NCI-H2107 treated with DMSO at 0.1 percent for 48 hours (cell line): ENCODE measurements around the gene ANKEF1.

Source experiments
- DNase-seq: peaks from one replicate; lab custom pipeline; 2025; ENCODE audit not compliant: unreplicated experiment; lab: John Stamatoyannopoulos, UW

The ANKEF1 gene

DNA sequence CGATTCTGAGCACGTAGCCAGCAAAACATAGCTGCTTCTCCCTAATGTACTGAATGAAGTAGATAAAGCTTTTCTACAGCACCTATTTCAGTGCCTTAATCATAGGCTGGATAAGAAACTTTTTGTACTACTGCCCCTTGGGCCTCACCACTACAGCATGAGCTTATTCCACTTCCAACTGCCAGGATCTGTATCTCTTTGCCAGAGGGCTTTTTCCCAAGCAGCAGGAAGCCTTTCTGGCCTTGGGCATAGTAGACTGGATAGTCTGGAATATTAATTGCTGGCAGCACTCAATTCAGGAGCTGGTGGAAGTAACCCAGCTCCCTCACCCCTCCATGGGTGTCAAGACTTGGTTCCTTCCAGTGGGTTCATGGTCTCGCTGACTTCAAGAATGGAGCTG lies 43.6 kb downstream of the ANKEF1 start:
- DNase-seq = no peak

DNA sequence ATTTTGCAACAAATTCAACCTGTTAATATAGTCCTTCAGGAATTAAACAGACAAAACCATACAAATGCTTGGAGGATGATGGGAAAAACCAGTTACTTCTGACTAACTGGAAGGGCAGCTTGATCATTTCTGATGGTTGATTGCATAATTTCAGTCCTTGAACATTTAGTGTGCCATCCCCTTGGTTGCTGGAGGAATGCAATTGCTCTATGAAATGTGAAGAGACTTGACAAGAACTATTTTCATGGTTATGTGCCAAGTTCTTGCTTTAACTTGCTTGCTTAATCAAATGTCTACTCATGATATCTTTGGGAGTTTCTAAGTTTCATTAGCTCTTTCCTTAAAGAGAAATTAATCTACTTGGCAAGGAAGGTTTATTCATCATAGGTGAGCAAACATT lies 45.2 kb downstream of the ANKEF1 start:
- DNase-seq = no peak

DNA sequence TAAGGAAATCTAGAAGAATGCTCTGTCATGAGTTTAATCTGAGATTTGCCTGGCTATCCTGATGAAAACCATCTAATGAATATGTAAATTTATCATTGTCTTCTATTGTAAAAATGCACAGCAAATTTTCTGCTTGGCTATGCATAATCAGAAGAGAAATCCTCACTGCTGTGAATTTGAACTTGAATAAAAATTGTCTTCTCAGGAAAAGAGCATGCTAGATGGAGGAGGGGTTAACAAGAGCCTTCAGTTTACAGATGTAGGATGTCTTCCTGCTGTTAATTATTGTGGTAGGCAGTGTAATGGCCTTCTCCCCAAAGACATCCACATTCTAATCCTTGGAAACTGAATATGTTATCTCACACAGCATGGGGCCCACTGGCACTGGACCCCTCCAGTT lies 45.8 kb downstream of the ANKEF1 start:
- DNase-seq = no peak

DNA sequence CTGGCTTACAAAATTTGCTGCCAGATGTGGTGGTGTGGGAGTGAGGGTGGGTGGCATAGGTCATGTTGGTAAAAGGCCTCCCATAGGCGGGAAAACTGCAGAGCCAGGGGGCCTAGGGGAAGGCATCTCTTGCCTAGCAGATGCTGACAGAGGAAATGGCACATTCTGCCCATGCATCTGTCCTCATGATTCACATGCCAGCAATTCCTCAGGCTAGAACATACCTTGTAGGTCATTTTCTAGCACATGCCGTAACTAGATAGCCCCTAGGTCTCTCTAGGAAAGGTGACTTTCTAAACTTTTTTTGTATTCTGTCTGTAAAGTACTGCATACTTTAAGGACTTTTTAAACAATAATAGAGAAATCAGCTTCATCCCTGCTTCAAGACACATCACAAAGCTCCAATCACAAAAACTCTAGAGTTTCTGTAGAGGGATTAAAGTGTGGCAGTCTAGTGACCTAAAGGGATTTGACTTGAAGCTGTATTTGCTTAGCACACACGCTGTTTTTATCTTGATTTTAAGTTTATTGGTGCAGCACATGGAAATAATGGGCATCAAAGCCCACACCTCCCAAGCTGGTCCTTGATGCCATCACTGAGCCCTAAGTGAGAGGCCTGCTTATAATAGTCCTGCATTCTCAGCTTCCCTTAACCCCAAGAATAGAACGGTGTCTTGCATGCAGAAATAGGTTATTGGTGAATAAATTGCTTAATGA lies 55.2 kb downstream of the ANKEF1 start:
- DNase-seq = no peak

DNA sequence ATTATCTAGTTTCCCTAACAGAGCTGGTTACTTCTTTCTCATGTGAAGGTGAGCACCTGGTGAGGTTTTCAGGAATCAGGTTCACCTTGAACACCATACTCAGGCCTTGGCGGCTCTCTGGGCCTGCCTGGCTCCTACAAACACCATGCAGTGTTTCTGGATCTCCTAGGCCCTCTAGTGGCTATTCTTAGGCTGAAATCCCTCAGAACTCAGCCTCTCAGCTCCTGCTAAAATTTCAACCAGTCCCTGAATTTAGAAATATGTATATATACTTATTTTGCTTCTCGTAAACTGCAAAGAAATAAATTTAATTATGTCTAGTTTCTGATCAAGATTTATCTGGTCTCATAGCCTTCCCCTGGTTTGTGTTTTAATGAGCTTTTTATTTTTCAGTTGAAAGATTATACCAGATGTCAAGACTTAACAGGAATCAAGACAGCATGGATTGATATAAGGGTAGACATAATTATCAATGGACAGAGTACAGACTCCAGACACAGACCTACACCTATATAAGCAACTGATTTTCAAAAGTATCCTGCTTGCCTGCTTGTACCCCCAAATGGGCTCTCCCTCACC lies 55.9 kb downstream of the ANKEF1 start:
- peak; percentile 66 for DNase-seq

DNA sequence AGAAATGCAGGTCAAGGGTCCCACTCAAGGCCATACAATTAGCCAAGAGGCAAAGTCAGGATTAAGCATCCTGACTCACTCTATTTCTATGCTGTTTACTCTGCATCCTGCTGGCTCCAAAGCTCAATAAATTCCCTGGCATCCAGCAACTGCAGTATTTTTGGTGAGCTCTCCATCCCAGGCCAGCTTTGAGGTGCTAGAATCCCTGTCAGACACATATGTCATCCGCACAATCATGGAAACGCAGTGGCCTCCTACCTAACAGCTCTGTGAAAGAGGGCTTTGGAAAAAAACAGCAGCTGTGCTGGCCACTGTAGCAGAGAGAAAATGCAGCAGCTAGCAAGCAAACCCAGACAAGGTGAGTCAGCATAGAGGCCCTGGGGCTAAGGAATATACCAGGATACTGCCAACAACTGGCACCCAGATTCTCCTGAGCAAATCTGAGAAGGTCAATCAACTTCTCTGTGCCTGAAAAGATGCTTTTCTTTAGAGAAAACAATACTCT lies 58.4 kb downstream of the ANKEF1 start:
- DNase-seq = no peak

DNA sequence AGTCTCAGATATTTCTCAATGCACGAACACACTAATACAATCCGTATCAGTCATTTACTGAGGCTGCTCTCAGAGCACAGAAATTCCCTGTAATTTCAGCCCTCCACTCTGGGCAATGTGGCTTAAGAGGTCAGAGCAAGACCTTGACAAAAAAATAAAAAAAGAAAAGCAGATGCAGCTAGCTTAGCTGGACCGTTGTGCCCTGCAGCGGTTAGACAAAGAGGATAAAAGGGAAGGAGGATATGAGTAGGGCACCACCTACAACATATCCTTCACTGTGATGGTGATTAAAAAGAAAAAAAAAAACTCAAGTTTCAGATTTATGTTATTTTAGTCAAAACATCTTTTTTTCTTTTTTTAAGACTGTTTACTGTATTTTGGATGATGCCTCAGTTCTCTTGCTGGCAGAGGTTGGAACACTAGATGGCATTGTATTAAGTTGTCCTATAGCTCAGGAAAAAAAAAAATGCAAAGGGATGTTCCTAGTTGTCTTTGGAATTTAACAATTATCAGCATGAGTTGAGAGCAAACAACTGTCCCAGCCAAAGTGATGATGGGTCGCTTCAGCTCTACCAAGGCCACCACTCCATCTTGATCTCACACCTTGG lies 59.9 kb downstream of the ANKEF1 start:
- no peak for DNase-seq

DNA sequence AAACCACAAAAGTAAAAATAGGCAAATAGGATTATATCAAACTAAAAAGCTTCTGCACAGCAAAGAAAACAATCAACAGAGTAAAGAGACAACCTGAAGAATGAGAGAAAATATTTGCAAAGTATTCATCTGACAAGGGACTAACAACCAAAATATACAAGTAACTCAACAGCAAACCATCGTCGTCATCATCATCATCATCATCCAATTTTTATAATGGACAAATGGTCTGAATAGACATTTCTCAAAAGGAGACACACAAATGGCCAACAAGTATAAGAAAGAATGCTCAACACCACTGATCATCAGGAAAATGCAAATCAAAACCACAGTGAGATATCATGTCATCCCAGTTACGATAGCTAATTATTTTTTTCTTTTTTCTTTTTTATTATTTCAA lies 62.0 kb downstream of the ANKEF1 start:
- DNase-seq = no peak

DNA sequence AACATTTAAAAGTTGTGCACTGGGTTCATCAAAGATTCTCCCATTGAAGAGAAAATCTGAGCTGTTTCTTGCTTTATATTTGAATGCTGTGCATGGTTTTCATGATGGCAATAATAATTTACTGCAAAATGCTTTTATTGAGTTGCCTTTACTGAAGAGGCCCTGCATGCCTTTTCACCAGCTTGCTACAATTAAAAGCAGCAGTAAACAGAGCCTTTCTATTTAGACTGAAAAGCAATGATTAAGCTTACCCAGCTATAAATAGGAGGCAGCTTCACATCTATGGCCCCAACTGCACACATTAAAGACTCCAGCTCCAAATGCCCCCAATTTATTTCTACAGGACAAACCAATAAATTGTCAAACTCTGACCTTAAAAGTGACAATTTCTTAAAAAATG lies 70.3 kb downstream of the ANKEF1 start:
- DNase-seq = no peak
